H1 (cell line): Measurements from ENCODE around the gene GPC6. TPM values are rescaled to one million over a fixed set of nuclear protein-coding genes. Genes with fewer than 3 reads are reported as not detected.

Experiments
- CTCF ChIA-PET: fragments of 300-600 bp; sonication (Branson Sonifier 250); formaldehyde crosslinking; loops from one replicate; lab custom pipeline; 2021; ENCODE audit not compliant: partially characterized antibody; lab: Charles Lee
- POLR2A ChIA-PET: fragments of 300-600 bp; sonication (Branson Sonifier 250); formaldehyde crosslinking; loops from one replicate; lab custom pipeline; 2021; ENCODE audit warnings: inconsistent platforms; ENCODE audit not compliant: partially characterized antibody; lab: Charles Lee
- DNase-seq, 2 experiments: peaks; one replicate each; pipeline versions ENCODE4 v3.0.0 to v3.0.0-alpha.2; 2010 to 2022; ENCODE audit warnings: low spot score in 2 of 2, low read depth in 1 of 2, mixed read lengths in 1 of 2
- FAIRE-seq: peaks from 2 replicates; lab custom pipeline; 2011; peaks lifted over from hg19 to GRCh38; lab: Jason Lieb, UNC
- H2AFZ ChIP-seq: 2 replicates; pipeline ENCODE4 v1.8.1; 2012; ENCODE audit warnings: low read length, inconsistent platforms
- H2AK5ac ChIP-seq: 2 replicates; pipeline ENCODE4 v1.6.1; 2013; ENCODE audit warnings: low read depth, low read length
- H2BK120ac ChIP-seq: replicated peaks from 2 replicates; pipeline ENCODE3; 2013; ENCODE audit warnings: low read depth, low read length, inconsistent platforms
- H2BK12ac ChIP-seq: 2 replicates; pipeline ENCODE4 v1.6.1; 2013; ENCODE audit warnings: low read depth, low read length
- H2BK15ac ChIP-seq: 2 replicates; pipeline ENCODE4 v1.6.1; 2013; ENCODE audit warnings: low read length
- H2BK20ac ChIP-seq: 2 replicates; pipeline ENCODE4 v1.6.1; 2013; ENCODE audit warnings: low read length
- H2BK5ac ChIP-seq: 2 replicates; pipeline ENCODE4 v1.6.1; 2013; ENCODE audit warnings: low read depth, low read length
- H3K14ac ChIP-seq: 2 replicates; pipeline ENCODE4 v1.6.1; 2013; ENCODE audit warnings: inconsistent platforms; ENCODE audit not compliant: insufficient read length
- H3K18ac ChIP-seq: 2 replicates; pipeline ENCODE4 v1.6.1; 2013; ENCODE audit warnings: low read length; ENCODE audit errors: extremely low read depth
- H3K23ac ChIP-seq: 2 replicates; pipeline ENCODE4 v1.6.1; 2013; ENCODE audit warnings: inconsistent platforms; ENCODE audit not compliant: insufficient read length
- H3K23me2 ChIP-seq: 2 replicates; pipeline ENCODE4 v1.6.1; 2013; ENCODE audit warnings: low read depth, low read length
- H3K27ac ChIP-seq: 2 replicates; pipeline ENCODE4 v1.6.1; 2011; ENCODE audit warnings: low read depth, low read length, inconsistent platforms
- H3K27me3 ChIP-seq, 4 experiments: replicated peaks in 1 of 4; 1 replicate in 1 of 4; 2 replicates in 3 of 4; pipeline versions ENCODE4 v1.6.1 to v1.8.1; 2011 to 2013; ENCODE audit warnings: low read length in 3 of 4, mild to moderate bottlenecking in 3 of 4, inconsistent platforms in 2 of 4, mixed read lengths in 2 of 4, moderate library complexity in 1 of 4; ENCODE audit not compliant: control insufficient read depth in 3 of 4, insufficient read depth in 3 of 4; ENCODE audit errors: extremely low read depth in 1 of 4
- H3K36me3 ChIP-seq, 4 experiments: 2 replicates each; pipeline versions ENCODE4 v1.6.1 to v1.8.1; 2011 to 2013; ENCODE audit warnings: mild to moderate bottlenecking in 4 of 4, low read length in 3 of 4, moderate library complexity in 2 of 4, control low read depth in 1 of 4, inconsistent platforms in 1 of 4; ENCODE audit not compliant: insufficient read depth in 4 of 4, control insufficient read depth in 2 of 4
- H3K4ac ChIP-seq: replicated peaks from 2 replicates; pipeline ENCODE3; 2013; ENCODE audit warnings: low read length, low read depth, mixed read lengths, inconsistent platforms; ENCODE audit not compliant: insufficient read length
- H3K4me1 ChIP-seq, 4 experiments: replicated peaks in 1 of 4; 1 replicate in 1 of 4; 2 replicates in 3 of 4; pipeline versions ENCODE4 v1.6.1 to v1.8.1; 2011 to 2013; ENCODE audit warnings: low read length in 3 of 4, inconsistent platforms in 2 of 4, mixed read lengths in 1 of 4; ENCODE audit not compliant: insufficient read depth in 4 of 4, control insufficient read depth in 3 of 4
- H3K4me2 ChIP-seq, 2 experiments: 2 replicates each; pipeline versions ENCODE4 v1.6.1 to v1.8.1; 2011 to 2013; ENCODE audit warnings: low read depth in 2 of 2, low read length in 2 of 2, control low read depth in 1 of 2, inconsistent platforms in 1 of 2, mild to moderate bottlenecking in 1 of 2; ENCODE audit not compliant: insufficient read depth in 1 of 2
- H3K4me3 ChIP-seq, 4 experiments: fragments of 200-600, 300-600 bp in 1 of 4; sonication (generic), shearing (Covaris generic), sonication (Bioruptor Twin) in 1 of 4; 2 replicates each; pipeline versions ENCODE4 v1.5.1 to v1.8.1; 2011 to 2016; ENCODE audit warnings: low read length in 4 of 4, low read depth in 3 of 4, control low read depth in 2 of 4, inconsistent platforms in 2 of 4, mild to moderate bottlenecking in 2 of 4, mixed read lengths in 1 of 4, moderate library complexity in 1 of 4; ENCODE audit not compliant: insufficient read depth in 2 of 4; ENCODE audit errors: extremely low read depth in 1 of 4
- H3K56ac ChIP-seq: replicated peaks from 2 replicates; pipeline ENCODE3; 2013; ENCODE audit warnings: low read depth, mild to moderate bottlenecking, mixed read lengths, low read length, inconsistent platforms; ENCODE audit not compliant: insufficient read length
- H3K79me1 ChIP-seq: 2 replicates; pipeline ENCODE4 v1.6.1; 2013; ENCODE audit warnings: low read depth, low read length, control low read depth
- H3K79me2 ChIP-seq, 2 experiments: 2 replicates each; pipeline versions ENCODE4 v1.6.1 to v1.8.1; 2012 to 2013; ENCODE audit warnings: low read length in 2 of 2, mild to moderate bottlenecking in 2 of 2, inconsistent platforms in 1 of 2; ENCODE audit not compliant: insufficient read depth in 2 of 2, control insufficient read depth in 1 of 2
- H3K9ac ChIP-seq, 4 experiments: replicated peaks in 1 of 4; 1 replicate in 1 of 4; 2 replicates in 3 of 4; pipeline versions ENCODE4 v1.6.1 to v1.8.1; 2011 to 2013; ENCODE audit warnings: low read depth in 3 of 4, low read length in 3 of 4, control low read depth in 2 of 4, mild to moderate bottlenecking in 2 of 4, moderate library complexity in 2 of 4, inconsistent platforms in 1 of 4; ENCODE audit errors: extremely low read depth in 1 of 4
- H3K9me3 ChIP-seq, 2 experiments: 2 replicates each; pipeline versions ENCODE4 v1.6.1 to v1.8.1; 2012 to 2013; ENCODE audit warnings: mild to moderate bottlenecking in 2 of 2, moderate library complexity in 2 of 2, control low read depth in 1 of 2, inconsistent platforms in 1 of 2, low read depth in 1 of 2, low read length in 1 of 2, mixed read lengths in 1 of 2; ENCODE audit not compliant: insufficient read depth in 2 of 2
- H4K20me1 ChIP-seq, 2 experiments: replicated peaks in 1 of 2; 2 replicates each; pipeline versions ENCODE3 to v1.8.1; 2011 to 2013; ENCODE audit warnings: inconsistent platforms in 2 of 2, low read length in 2 of 2, mild to moderate bottlenecking in 1 of 2; ENCODE audit not compliant: insufficient read depth in 2 of 2, control insufficient read depth in 1 of 2
- H4K5ac ChIP-seq: 2 replicates; pipeline ENCODE4 v1.6.1; 2013; ENCODE audit warnings: low read length, low read depth, mixed read lengths, inconsistent platforms; ENCODE audit not compliant: insufficient read length
- H4K8ac ChIP-seq: 2 replicates; pipeline ENCODE4 v1.8.0; 2013; ENCODE audit warnings: mild to moderate bottlenecking, moderate library complexity, low read length, inconsistent platforms; ENCODE audit not compliant: insufficient read depth; ENCODE audit errors: extremely low read depth
- H4K91ac ChIP-seq: replicated peaks from 2 replicates; pipeline ENCODE3; 2013; ENCODE audit warnings: low read length, mixed read lengths, inconsistent platforms; ENCODE audit not compliant: insufficient read length
- BCL11A ChIP-seq, 2 experiments: IDR thresholded peaks; one replicate each; pipeline ENCODE4 v1.6.1; 2011; ENCODE audit warnings: low read depth in 2 of 2, low read length in 2 of 2, mild to moderate bottlenecking in 2 of 2
- CBX8 ChIP-seq: fragments of 300-800, 300-1000 bp; sonication (generic); IDR thresholded peaks from 2 replicates; pipeline ENCODE4 v1.7.1; 2016; ENCODE audit warnings: low read depth, low read length, borderline replicate concordance
- EGR1 ChIP-seq: IDR thresholded peaks from 2 replicates; pipeline ENCODE4 v1.6.1; 2011; ENCODE audit warnings: low read depth, low read length, borderline replicate concordance
- FOSL1 ChIP-seq: IDR thresholded peaks from 2 replicates; pipeline ENCODE4 v1.6.1; 2011; ENCODE audit warnings: mild to moderate bottlenecking, low read depth, low read length, moderate library complexity; ENCODE audit not compliant: insufficient read depth
- GTF2F1 ChIP-seq: IDR thresholded peaks from 2 replicates; pipeline ENCODE4 v1.6.1; 2012; ENCODE audit warnings: low read depth, low read length, improper control_type of control experiment, borderline replicate concordance
- HDAC2 ChIP-seq, 2 experiments: fragments of 300-600 bp in 1 of 2; sonication (generic) in 1 of 2; IDR thresholded peaks; 2 replicates each; pipeline ENCODE4 v1.6.1; 2011 to 2012; ENCODE audit warnings: low read depth in 2 of 2, low read length in 2 of 2, mild to moderate bottlenecking in 2 of 2, moderate library complexity in 2 of 2, borderline replicate concordance in 1 of 2, inconsistent platforms in 1 of 2
- NANOG ChIP-seq: IDR thresholded peaks from 2 replicates; pipeline ENCODE4 v1.6.1; 2011; ENCODE audit warnings: low read length, low read depth, mild to moderate bottlenecking, inconsistent platforms; ENCODE audit not compliant: insufficient read depth, poor library complexity, severe bottlenecking
- POLR2A ChIP-seq, 2 experiments: IDR thresholded peaks; 1 replicate in 1 of 2; 2 replicates in 1 of 2; pipeline ENCODE4 v1.6.1; 2011; ENCODE audit warnings: low read depth in 2 of 2, low read length in 2 of 2, mild to moderate bottlenecking in 2 of 2; ENCODE audit errors: control extremely low read depth in 1 of 2
- RAD21 ChIP-seq, 2 experiments: IDR thresholded peaks in 1 of 2; conservative IDR thresholded peaks in 1 of 2; 2 replicates each; pipeline ENCODE4 v1.6.1; 2011; ENCODE audit warnings: low read depth in 2 of 2, low read length in 2 of 2, improper control_type of control experiment in 1 of 2, inconsistent platforms in 1 of 2, mild to moderate bottlenecking in 1 of 2, moderate library complexity in 1 of 2
- SP2 ChIP-seq: IDR thresholded peaks from 2 replicates; pipeline ENCODE4 v1.6.1; 2012; ENCODE audit warnings: mild to moderate bottlenecking, low read length, inconsistent platforms
- TAF1 ChIP-seq: IDR thresholded peaks from 2 replicates; pipeline ENCODE4 v1.6.1; 2011; ENCODE audit warnings: mild to moderate bottlenecking, low read depth, low read length
- TEAD4 ChIP-seq: IDR thresholded peaks from 2 replicates; pipeline ENCODE4 v1.6.1; 2012; ENCODE audit warnings: low read depth, low read length, inconsistent platforms, mixed read lengths
- YY1 ChIP-seq: IDR thresholded peaks from 2 replicates; pipeline ENCODE4 v1.6.1; 2011; ENCODE audit warnings: low read depth, mild to moderate bottlenecking, low read length
- ZNF274 ChIP-seq: IDR thresholded peaks from 2 replicates; pipeline ENCODE4 v1.7.0; 2012; ENCODE audit warnings: low read length, borderline replicate concordance; ENCODE audit errors: extremely low read depth
- polyA plus RNA-seq, 7 experiments: library from polyadenylated mRNA; depleted of rRNA in 3 of 7; stranded (reverse) in 5 of 7; unstranded in 2 of 7; fragments of >200 nt in 5 of 7; fragments of 200-250 nt in 2 of 7; gene quantifications; 1 replicate in 5 of 7; 2 replicates in 1 of 7; 4 replicates in 1 of 7; pipeline versions ENCODE4 v1.2.1 to v1.2.3, GENCODE V29; 2011 to 2013; ENCODE audit warnings: missing spikeins in 2 of 7, mixed read lengths in 2 of 7
- total RNA-seq: library from RNA; stranded (reverse); fragmentation: NEBNext Ultra II Directional; extraction: Animal tissue kit (Norgen Biotek cat#: 25700); gene quantifications from 2 replicates; pipeline ENCODE4 v1.2.1, GENCODE V29; 2021
- TF ChIP-seq, protein P1 (sequence below): IDR thresholded peaks from 2 replicates; pipeline ENCODE4 v1.6.1; 2011; ENCODE audit warnings: low read length, improper control_type of control experiment

Gene GPC6
- total and polyA plus RNA-seq, 2 of the 8 experiments (the other 6 are each of a cell fraction or from before 2014, with no cell fraction given), result 5.4 to 12.0 TPM

- CTCF ChIA-PET, result no interaction called here
- Histone ChIP-seq H3K27me3 (no peaks in the 10 kb centered on the region), H3K4ac (no peak overlapping the region), H4K5ac (no peak overlapping the region), H3K4me3 (no peak overlapping the region), H3K23ac (no peak overlapping the region), H3K27ac (no peak overlapping the region), H2AK5ac (no peak overlapping the region), H2BK120ac (no peak overlapping the region), H2BK15ac (no peak overlapping the region), H4K8ac (no peak overlapping the region), H3K14ac (no peak overlapping the region), H3K9ac (no peak overlapping the region), H3K79me2 (no peaks in the 10 kb centered on the region), H4K20me1 (no peaks in the 10 kb centered on the region), H3K23me2 (no peaks in the 10 kb centered on the region), H3K56ac (no peak overlapping the region), H4K91ac (no peak overlapping the region), H2AFZ (no peak overlapping the region), H3K4me1 (0 out of 7 replicates have a peak, but pooled peaks cover 0 to 1% (median 0%) of the 10 kb centered on the region in 4 experiments), H2BK5ac (no peak overlapping the region), H3K79me1 (no peaks in the 10 kb centered on the region), H3K4me2 (no peak overlapping the region), H2BK12ac (no peak overlapping the region), H3K36me3 (no peaks in the 10 kb centered on the region), H3K9me3 (no peaks in the 10 kb centered on the region), H2BK20ac (no peak overlapping the region), H3K18ac (no peak overlapping the region)
- DNase-seq, result no peak
- FAIRE-seq, result no peak
- POLR2A ChIA-PET, result no interaction called here
- TF ChIP-seq GTF2F1 (no peak), TAF1 (no peak), EGR1 (no peak), TEAD4 (no peak), SP2 (no peak), ZNF274 (no peak), CBX8 (no peak), BCL11A (IDR thresholded peaks at IDR 0.05; ENCODE audit: low read depth in 2 of 2, low read length in 2 of 2) (no peak), HDAC2 (IDR thresholded peaks at IDR 0.05; ENCODE audit: borderline replicate concordance in 1 of 2, low read depth in 2 of 2, low read length in 2 of 2) (no peak), NANOG (no peak), RAD21 (IDR thresholded peaks at IDR 0.05 in 1 of 2, conservative IDR thresholded peaks at IDR 0.05 in 1 of 2; ENCODE audit: low read depth in 2 of 2, low read length in 2 of 2) (no peak), FOSL1 (no peak), POLR2A (IDR thresholded peaks at IDR 0.05; ENCODE audit: control extremely low read depth in 1 of 2, low read depth in 2 of 2, low read length in 2 of 2) (no peak), YY1 (no peak)
- TF ChIP-seq, protein P1, sequence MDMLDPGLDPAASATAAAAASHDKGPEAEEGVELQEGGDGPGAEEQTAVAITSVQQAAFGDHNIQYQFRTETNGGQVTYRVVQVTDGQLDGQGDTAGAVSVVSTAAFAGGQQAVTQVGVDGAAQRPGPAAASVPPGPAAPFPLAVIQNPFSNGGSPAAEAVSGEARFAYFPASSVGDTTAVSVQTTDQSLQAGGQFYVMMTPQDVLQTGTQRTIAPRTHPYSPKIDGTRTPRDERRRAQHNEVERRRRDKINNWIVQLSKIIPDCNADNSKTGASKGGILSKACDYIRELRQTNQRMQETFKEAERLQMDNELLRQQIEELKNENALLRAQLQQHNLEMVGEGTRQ, result no peak
Observed at GRCh38 chr13:93450761-93451160, 224.2 kb downstream of the GPC6 start.
